HL-60 (cell line): Measurements from ENCODE around the gene EFEMP2.

Source experiments
- DNase-seq, 2 experiments: peaks; one replicate each; pipeline ENCODE4 v3.0.0-alpha.2; 2010 to 2020; ENCODE audit warnings: low read depth in 1 of 2, low spot score in 1 of 2
- H3K27ac ChIP-seq: fragments of 250-450 bp; sonication (Bioruptor Pico); replicated peaks from 2 replicates; pipeline ENCODE4 v1.5.1; 2020; ENCODE audit warnings: mild to moderate bottlenecking, moderate library complexity
- H3K27me3 ChIP-seq: fragments of 250-450 bp; sonication (Bioruptor Pico); 2 replicates; pipeline ENCODE4 v1.5.1; 2021; ENCODE audit warnings: mild to moderate bottlenecking, moderate library complexity; ENCODE audit not compliant: insufficient read depth, poor library complexity, severe bottlenecking
- H3K4me3 ChIP-seq: replicated peaks from 2 replicates; pipeline ENCODE4 v1.5.1; 2011; ENCODE audit warnings: mild to moderate bottlenecking, control low read depth, low read length; ENCODE audit not compliant: insufficient read depth
- GABPA ChIP-seq: IDR thresholded peaks from 2 replicates; pipeline ENCODE4 v1.6.1; 2012; ENCODE audit warnings: low read depth
- POLR2AphosphoS5 ChIP-seq: IDR thresholded peaks from 2 replicates; pipeline ENCODE4 v1.6.1; 2012; ENCODE audit warnings: low read depth
- SPI1 ChIP-seq: IDR thresholded peaks from 2 replicates; pipeline ENCODE4 v1.6.1; 2012; ENCODE audit warnings: low read depth, mild to moderate bottlenecking, borderline replicate concordance
- TF ChIP-seq, protein P1 (sequence below): IDR thresholded peaks from 2 replicates; pipeline ENCODE4 v1.6.1; 2012; ENCODE audit warnings: low read depth; ENCODE audit not compliant: insufficient replicate concordance
- TF ChIP-seq, protein P2 (sequence below): IDR thresholded peaks from one replicate; pipeline ENCODE4 v1.5.1; 2011; ENCODE audit warnings: low read length, control low read depth, inconsistent platforms; ENCODE audit not compliant: insufficient read depth

The EFEMP2 gene

DNA sequence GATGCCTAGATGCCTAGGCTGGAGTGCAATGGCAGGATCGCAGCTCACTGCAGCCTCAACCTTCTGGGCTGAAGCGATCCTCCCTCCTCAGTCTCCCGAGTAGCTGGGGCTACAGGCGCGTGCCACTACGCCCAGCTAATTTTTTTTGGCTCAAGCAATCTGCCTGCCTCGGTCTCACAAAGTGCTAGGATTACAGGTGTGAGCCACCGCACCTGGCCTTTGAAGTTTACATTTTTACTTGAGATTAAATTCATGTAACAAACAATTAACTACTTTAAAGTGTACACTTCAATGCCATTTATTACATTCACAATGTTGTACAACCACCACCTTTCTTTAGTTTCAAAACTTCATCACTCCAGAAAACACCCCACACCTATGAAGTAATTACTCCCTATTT is 31.1 kb upstream of the EFEMP2 start:
- TF ChIP-seq, protein P1, sequence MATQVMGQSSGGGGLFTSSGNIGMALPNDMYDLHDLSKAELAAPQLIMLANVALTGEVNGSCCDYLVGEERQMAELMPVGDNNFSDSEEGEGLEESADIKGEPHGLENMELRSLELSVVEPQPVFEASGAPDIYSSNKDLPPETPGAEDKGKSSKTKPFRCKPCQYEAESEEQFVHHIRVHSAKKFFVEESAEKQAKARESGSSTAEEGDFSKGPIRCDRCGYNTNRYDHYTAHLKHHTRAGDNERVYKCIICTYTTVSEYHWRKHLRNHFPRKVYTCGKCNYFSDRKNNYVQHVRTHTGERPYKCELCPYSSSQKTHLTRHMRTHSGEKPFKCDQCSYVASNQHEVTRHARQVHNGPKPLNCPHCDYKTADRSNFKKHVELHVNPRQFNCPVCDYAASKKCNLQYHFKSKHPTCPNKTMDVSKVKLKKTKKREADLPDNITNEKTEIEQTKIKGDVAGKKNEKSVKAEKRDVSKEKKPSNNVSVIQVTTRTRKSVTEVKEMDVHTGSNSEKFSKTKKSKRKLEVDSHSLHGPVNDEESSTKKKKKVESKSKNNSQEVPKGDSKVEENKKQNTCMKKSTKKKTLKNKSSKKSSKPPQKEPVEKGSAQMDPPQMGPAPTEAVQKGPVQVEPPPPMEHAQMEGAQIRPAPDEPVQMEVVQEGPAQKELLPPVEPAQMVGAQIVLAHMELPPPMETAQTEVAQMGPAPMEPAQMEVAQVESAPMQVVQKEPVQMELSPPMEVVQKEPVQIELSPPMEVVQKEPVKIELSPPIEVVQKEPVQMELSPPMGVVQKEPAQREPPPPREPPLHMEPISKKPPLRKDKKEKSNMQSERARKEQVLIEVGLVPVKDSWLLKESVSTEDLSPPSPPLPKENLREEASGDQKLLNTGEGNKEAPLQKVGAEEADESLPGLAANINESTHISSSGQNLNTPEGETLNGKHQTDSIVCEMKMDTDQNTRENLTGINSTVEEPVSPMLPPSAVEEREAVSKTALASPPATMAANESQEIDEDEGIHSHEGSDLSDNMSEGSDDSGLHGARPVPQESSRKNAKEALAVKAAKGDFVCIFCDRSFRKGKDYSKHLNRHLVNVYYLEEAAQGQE = no peak
- no peak for TF ChIP-seq GABPA
- TF ChIP-seq POLR2AphosphoS5 = no peak
- TF ChIP-seq, protein P2, sequence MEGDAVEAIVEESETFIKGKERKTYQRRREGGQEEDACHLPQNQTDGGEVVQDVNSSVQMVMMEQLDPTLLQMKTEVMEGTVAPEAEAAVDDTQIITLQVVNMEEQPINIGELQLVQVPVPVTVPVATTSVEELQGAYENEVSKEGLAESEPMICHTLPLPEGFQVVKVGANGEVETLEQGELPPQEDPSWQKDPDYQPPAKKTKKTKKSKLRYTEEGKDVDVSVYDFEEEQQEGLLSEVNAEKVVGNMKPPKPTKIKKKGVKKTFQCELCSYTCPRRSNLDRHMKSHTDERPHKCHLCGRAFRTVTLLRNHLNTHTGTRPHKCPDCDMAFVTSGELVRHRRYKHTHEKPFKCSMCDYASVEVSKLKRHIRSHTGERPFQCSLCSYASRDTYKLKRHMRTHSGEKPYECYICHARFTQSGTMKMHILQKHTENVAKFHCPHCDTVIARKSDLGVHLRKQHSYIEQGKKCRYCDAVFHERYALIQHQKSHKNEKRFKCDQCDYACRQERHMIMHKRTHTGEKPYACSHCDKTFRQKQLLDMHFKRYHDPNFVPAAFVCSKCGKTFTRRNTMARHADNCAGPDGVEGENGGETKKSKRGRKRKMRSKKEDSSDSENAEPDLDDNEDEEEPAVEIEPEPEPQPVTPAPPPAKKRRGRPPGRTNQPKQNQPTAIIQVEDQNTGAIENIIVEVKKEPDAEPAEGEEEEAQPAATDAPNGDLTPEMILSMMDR = no peak
- Histone ChIP-seq H3K27me3 (no peaks in the 10 kb centered on the region), H3K27ac (no peak overlapping the region), H3K4me3 (no peak overlapping the region)
- DNase-seq = no peak

DNA sequence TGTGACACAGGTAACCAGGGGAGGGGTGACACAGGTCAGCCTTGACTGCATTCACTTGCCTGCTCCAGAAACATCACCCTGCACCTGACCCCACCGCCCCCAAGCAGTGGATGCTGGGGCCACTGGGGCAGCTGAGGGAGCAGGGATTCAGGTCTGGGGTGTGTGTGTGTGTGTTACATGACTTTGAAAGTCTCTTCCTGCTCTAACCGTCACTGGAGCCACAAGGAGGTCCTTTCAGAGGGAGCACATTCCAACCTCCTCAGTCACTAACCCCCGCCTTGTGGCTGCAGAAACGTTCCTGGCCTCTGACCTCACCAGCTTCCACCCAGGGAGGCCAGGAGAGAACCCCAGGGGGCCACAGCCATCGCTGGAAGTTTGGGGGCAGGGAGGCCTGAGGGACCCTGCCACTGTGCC is 30.5 kb upstream of the EFEMP2 start:
- no peak for DNase-seq
- Histone ChIP-seq H3K4me3 (no peak overlapping the region), H3K27ac (no peak overlapping the region), H3K27me3 (no peaks in the 10 kb centered on the region)
- TF ChIP-seq POLR2AphosphoS5 = no peak
- TF ChIP-seq, protein P1 = no peak
- TF ChIP-seq SPI1 = no peak

DNA sequence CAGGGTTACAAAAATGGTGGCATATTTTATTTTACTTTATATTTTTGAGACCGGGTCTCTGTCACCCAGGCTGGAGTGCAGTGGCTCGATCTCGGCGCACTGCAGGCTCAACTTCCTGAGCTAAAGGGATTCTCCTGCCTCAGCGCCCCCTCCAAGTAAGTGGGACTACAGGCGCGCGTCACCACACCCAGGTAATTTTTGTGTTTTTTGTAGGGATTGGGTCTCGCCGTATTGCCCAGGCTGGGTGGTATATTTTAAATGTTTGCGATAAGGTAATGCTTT is 28.2 kb upstream of the EFEMP2 start:
- Histone ChIP-seq H3K27me3 (no peaks in the 10 kb centered on the region), H3K4me3 (no peak overlapping the region), H3K27ac (no peak overlapping the region)
- DNase-seq = no peak
- no peak for TF ChIP-seq GABPA
- TF ChIP-seq, protein P2 = no peak
- TF ChIP-seq, protein P1 = no peak
- TF ChIP-seq POLR2AphosphoS5 = no peak
- no peak for TF ChIP-seq SPI1
